ENCODE results near the gene ZWILCH.
"Not testable (repeated sequence)": the region's sequence is repeated elsewhere in the genome, so short reads cannot be mapped to it uniquely, and the experiment has no call there.

ZWILCH gene

GRCh38 chr15:66587020-66587419, 81.9 kb downstream of the ZWILCH start:
- DNase-seq, result no peak

GRCh38 chr15:66587749-66588148, 82.6 kb downstream of the ZWILCH start:
- no peak for DNase-seq

GRCh38 chr15:66588537-66588936, 83.4 kb downstream of the ZWILCH start:
- no peak for DNase-seq

GRCh38 chr15:66588971-66589370, 83.8 kb downstream of the ZWILCH start:
- DNase-seq, result no peak

- DNase-seq, result not testable (repeated sequence)
These were observed 84.3 kb downstream of the ZWILCH start for GRCh38 chr15:66589429-66589828.

GRCh38 chr15:66590435-66590834, 85.3 kb downstream of the ZWILCH start:
- no peak for DNase-seq

- DNase-seq, result no peak
These were observed 86.3 kb downstream of the ZWILCH start for GRCh38 chr15:66591322-66591862.

GRCh38 chr15:66592505-66593218, 87.5 kb downstream of the ZWILCH start:
- DNase-seq, result no peak

GRCh38 chr15:66593219-66593780, 88.2 kb downstream of the ZWILCH start:
- DNase-seq, result no peak

GRCh38 chr15:66594344-66594743, 89.2 kb downstream of the ZWILCH start:
- DNase-seq, result no peak

- DNase-seq, result no peak
These were observed 89.7 kb downstream of the ZWILCH start for GRCh38 chr15:66594836-66595235.

GRCh38 chr15:66595332-66595731, 90.2 kb downstream of the ZWILCH start:
- no peak for DNase-seq

- DNase-seq, result no peak
These were observed 90.9 kb downstream of the ZWILCH start for GRCh38 chr15:66595931-66596545.

- no peak for DNase-seq
These were observed 93.1 kb downstream of the ZWILCH start for GRCh38 chr15:66598095-66598815.

Data from NCI-H2029 (cell line).